ENCODE data around the gene TRIO.
"Not testable (repeated sequence)": the region's sequence is repeated elsewhere in the genome, so short reads cannot be mapped to it uniquely, and the experiment has no call there.

Gene TRIO

DNA sequence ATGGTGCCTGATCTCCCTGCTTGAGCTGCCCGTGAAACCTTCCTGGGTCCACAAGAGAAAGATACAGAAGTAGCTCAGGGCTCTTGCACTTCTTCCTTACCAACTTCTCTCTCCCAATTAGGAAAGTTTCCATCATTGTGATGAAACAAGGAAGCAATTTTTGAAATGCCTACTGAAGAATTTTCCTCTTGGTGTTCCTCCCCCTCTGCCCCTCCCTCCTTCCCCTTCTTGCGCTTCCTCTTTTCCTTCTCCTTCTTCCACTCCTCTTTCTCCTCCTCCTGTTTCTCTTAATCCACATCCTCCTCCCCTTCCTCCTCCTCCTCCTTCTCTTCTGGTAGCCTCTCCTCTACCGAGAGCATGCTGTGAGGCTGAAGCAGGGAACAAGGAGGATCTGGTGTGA lies 402.2 kb downstream of the TRIO start:
- H3K4me1 ChIP-seq (ENCODE audit: control insufficient read depth in 1 of 2, insufficient read depth in 2 of 2, low read length in 2 of 2): peaks cover 6% of the 10 kb centered on the region in 2 donors
- peaks cover 0 to 6% of the 10 kb centered on the region in 2 donors for H3K9me3 ChIP-seq (ENCODE audit: control insufficient read depth in 1 of 2, low read length in 2 of 2)
- H3K27me3 ChIP-seq (ENCODE audit: control insufficient read depth in 1 of 2, insufficient read depth in 2 of 2, low read length in 2 of 2): no peaks in the 10 kb centered on the region
- H3K27ac ChIP-seq (ENCODE audit: low read depth, low read length): no peak overlapping the region
- no peak overlapping the region for H3K4me3 ChIP-seq (ENCODE audit: low read depth in 1 of 2, low read length in 2 of 2)
- no peak overlapping the region for H3K9ac ChIP-seq (ENCODE audit: low read depth in 1 of 2, low read length in 2 of 2)
- no peaks in the 10 kb centered on the region for H3K36me3 ChIP-seq (ENCODE audit: control insufficient read depth in 1 of 2, insufficient read depth in 2 of 2, low read length in 2 of 2)

DNA sequence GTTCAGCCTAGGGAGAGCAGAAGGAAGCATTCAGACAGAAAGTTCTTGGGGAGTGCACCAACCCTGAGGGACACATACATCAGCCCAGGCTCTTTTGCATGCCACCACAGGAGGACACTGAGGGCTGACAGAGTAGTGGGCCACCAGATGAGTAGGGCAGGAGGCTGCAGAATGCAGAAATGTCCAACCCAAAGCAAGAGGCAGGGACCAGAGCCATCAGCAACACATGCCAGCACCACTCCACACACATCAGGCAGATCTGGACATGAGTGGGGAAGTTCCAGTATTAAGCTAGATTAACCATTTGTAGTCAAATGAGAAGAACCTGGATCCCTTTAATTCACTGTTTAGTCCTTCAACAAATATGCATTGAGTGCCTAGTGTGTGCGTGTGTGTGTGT lies 402.7 kb downstream of the TRIO start:
- H3K36me3 ChIP-seq (ENCODE audit: control insufficient read depth in 1 of 2, insufficient read depth in 2 of 2, low read length in 2 of 2): no peaks in the 10 kb centered on the region
- no peak overlapping the region for H3K4me3 ChIP-seq (ENCODE audit: low read depth in 1 of 2, low read length in 2 of 2)
- H3K27me3 ChIP-seq (ENCODE audit: control insufficient read depth in 1 of 2, insufficient read depth in 2 of 2, low read length in 2 of 2): no peaks in the 10 kb centered on the region
- no peak overlapping the region for H3K27ac ChIP-seq (ENCODE audit: low read depth, low read length)
- H3K4me1 ChIP-seq (ENCODE audit: control insufficient read depth in 1 of 2, insufficient read depth in 2 of 2, low read length in 2 of 2): peaks cover 11% of the 10 kb centered on the region in 2 donors
- no peak overlapping the region for H3K9ac ChIP-seq (ENCODE audit: low read depth in 1 of 2, low read length in 2 of 2)
- peaks cover 0 to 5% of the 10 kb centered on the region in 2 donors for H3K9me3 ChIP-seq (ENCODE audit: control insufficient read depth in 1 of 2, low read length in 2 of 2)

GRCh38 chr5:14547666-14548065 lies 404.5 kb downstream of the TRIO start:
- H3K36me3 ChIP-seq (ENCODE audit: control insufficient read depth in 1 of 2, insufficient read depth in 2 of 2, low read length in 2 of 2): no peaks in the 10 kb centered on the region
- no peak overlapping the region for H3K9ac ChIP-seq (ENCODE audit: low read depth in 1 of 2, low read length in 2 of 2)
- H3K9me3 ChIP-seq (ENCODE audit: control insufficient read depth in 1 of 2, low read length in 2 of 2): no peaks in the 10 kb centered on the region
- H3K27ac ChIP-seq (ENCODE audit: low read depth, low read length): no peak overlapping the region
- H3K4me3 ChIP-seq (ENCODE audit: low read depth in 1 of 2, low read length in 2 of 2): no peak overlapping the region
- H3K27me3 ChIP-seq (ENCODE audit: control insufficient read depth in 1 of 2, insufficient read depth in 2 of 2, low read length in 2 of 2): no peaks in the 10 kb centered on the region
- H3K4me1 ChIP-seq (ENCODE audit: control insufficient read depth in 1 of 2, insufficient read depth in 2 of 2, low read length in 2 of 2): peaks cover 17% of the 10 kb centered on the region in 2 donors

GRCh38 chr5:14551211-14551610 lies 408.1 kb downstream of the TRIO start:
- Histone ChIP-seq H3K27ac (ENCODE audit: low read depth, low read length) (no peak overlapping the region), H3K36me3 (ENCODE audit: control insufficient read depth in 1 of 2, insufficient read depth in 2 of 2, low read length in 2 of 2) (no peaks in the 10 kb centered on the region), H3K27me3 (ENCODE audit: control insufficient read depth in 1 of 2, insufficient read depth in 2 of 2, low read length in 2 of 2) (no peaks in the 10 kb centered on the region), H3K4me1 (ENCODE audit: control insufficient read depth in 1 of 2, insufficient read depth in 2 of 2, low read length in 2 of 2) (peaks cover 16 to 17% of the 10 kb centered on the region in 2 donors), H3K9ac (ENCODE audit: low read depth in 1 of 2, low read length in 2 of 2) (no peak overlapping the region), H3K4me3 (ENCODE audit: low read depth in 1 of 2, low read length in 2 of 2) (no peak overlapping the region), H3K9me3 (ENCODE audit: control insufficient read depth in 1 of 2, low read length in 2 of 2) (no peaks in the 10 kb centered on the region)

GRCh38 chr5:14552017-14552416 lies 408.9 kb downstream of the TRIO start:
- H3K4me1 ChIP-seq (ENCODE audit: control insufficient read depth in 1 of 2, insufficient read depth in 2 of 2, low read length in 2 of 2): peaks cover 16 to 21% of the 10 kb centered on the region in 2 donors
- H3K4me3 ChIP-seq (ENCODE audit: low read depth in 1 of 2, low read length in 2 of 2): no peak overlapping the region
- H3K9me3 ChIP-seq (ENCODE audit: control insufficient read depth in 1 of 2, low read length in 2 of 2): no peaks in the 10 kb centered on the region
- no peak overlapping the region for H3K27ac ChIP-seq (ENCODE audit: low read depth, low read length)
- H3K36me3 ChIP-seq (ENCODE audit: control insufficient read depth in 1 of 2, insufficient read depth in 2 of 2, low read length in 2 of 2): no peaks in the 10 kb centered on the region
- no peak overlapping the region for H3K9ac ChIP-seq (ENCODE audit: low read depth in 1 of 2, low read length in 2 of 2)
- no peaks in the 10 kb centered on the region for H3K27me3 ChIP-seq (ENCODE audit: control insufficient read depth in 1 of 2, insufficient read depth in 2 of 2, low read length in 2 of 2)

- peaks cover 28 to 34% of the 10 kb centered on the region in 2 donors for H3K4me1 ChIP-seq (ENCODE audit: control insufficient read depth in 1 of 2, insufficient read depth in 2 of 2, low read length in 2 of 2)
- not testable (repeated sequence) for H3K36me3 ChIP-seq (ENCODE audit: control insufficient read depth in 1 of 2, insufficient read depth in 2 of 2, low read length in 2 of 2); H3K4me3 ChIP-seq (ENCODE audit: low read depth in 1 of 2, low read length in 2 of 2); H3K9ac ChIP-seq (ENCODE audit: low read depth in 1 of 2, low read length in 2 of 2); H3K9me3 ChIP-seq (ENCODE audit: control insufficient read depth in 1 of 2, low read length in 2 of 2); H3K27ac ChIP-seq (ENCODE audit: low read depth, low read length); H3K27me3 ChIP-seq (ENCODE audit: control insufficient read depth in 1 of 2, insufficient read depth in 2 of 2, low read length in 2 of 2)
Observed at GRCh38 chr5:14554288-14554687, 411.1 kb downstream of the TRIO start.

DNA sequence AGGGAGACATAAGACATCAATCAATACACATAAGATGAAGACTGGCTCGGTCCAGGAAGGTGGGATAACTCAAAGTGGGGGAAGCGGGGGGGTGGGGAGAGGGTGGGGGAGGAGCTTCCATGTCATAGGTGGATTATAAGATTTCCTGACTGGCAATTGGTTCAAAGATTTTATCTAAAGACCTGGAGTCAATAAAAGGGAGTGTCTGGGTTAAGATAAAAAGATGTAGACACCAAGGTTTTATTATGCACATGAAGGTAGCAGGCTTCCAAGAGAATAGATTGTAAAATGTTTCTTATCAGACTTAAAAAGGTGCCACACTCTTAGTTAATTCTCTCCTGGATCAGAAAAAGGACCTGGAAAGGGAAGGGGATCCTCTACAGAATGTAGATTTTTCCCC lies 412.9 kb downstream of the TRIO start:
- no peak overlapping the region for H3K9ac ChIP-seq (ENCODE audit: low read depth in 1 of 2, low read length in 2 of 2)
- no peaks in the 10 kb centered on the region for H3K36me3 ChIP-seq (ENCODE audit: control insufficient read depth in 1 of 2, insufficient read depth in 2 of 2, low read length in 2 of 2)
- peaks cover 31 to 32% of the 10 kb centered on the region in 2 donors for H3K4me1 ChIP-seq (ENCODE audit: control insufficient read depth in 1 of 2, insufficient read depth in 2 of 2, low read length in 2 of 2)
- H3K27ac ChIP-seq (ENCODE audit: low read depth, low read length): no peak overlapping the region
- H3K4me3 ChIP-seq (ENCODE audit: low read depth in 1 of 2, low read length in 2 of 2): no peak overlapping the region
- no peaks in the 10 kb centered on the region for H3K27me3 ChIP-seq (ENCODE audit: control insufficient read depth in 1 of 2, insufficient read depth in 2 of 2, low read length in 2 of 2)
- H3K9me3 ChIP-seq (ENCODE audit: control insufficient read depth in 1 of 2, low read length in 2 of 2): no peaks in the 10 kb centered on the region

GRCh38 chr5:14557203-14557770 lies 414.1 kb downstream of the TRIO start:
- Histone ChIP-seq H3K27me3 (ENCODE audit: control insufficient read depth in 1 of 2, insufficient read depth in 2 of 2, low read length in 2 of 2) (no peaks in the 10 kb centered on the region), H3K4me3 (ENCODE audit: low read depth in 1 of 2, low read length in 2 of 2) (peak overlapping the region in 1 of 2 donors; percentile 14), H3K9me3 (ENCODE audit: control insufficient read depth in 1 of 2, low read length in 2 of 2) (no peaks in the 10 kb centered on the region), H3K4me1 (ENCODE audit: control insufficient read depth in 1 of 2, insufficient read depth in 2 of 2, low read length in 2 of 2) (peaks cover 27 to 31% of the 10 kb centered on the region in 2 donors), H3K36me3 (ENCODE audit: control insufficient read depth in 1 of 2, insufficient read depth in 2 of 2, low read length in 2 of 2) (no peaks in the 10 kb centered on the region), H3K27ac (ENCODE audit: low read depth, low read length) (no peak overlapping the region), H3K9ac (ENCODE audit: low read depth in 1 of 2, low read length in 2 of 2) (no peak overlapping the region)

DNA sequence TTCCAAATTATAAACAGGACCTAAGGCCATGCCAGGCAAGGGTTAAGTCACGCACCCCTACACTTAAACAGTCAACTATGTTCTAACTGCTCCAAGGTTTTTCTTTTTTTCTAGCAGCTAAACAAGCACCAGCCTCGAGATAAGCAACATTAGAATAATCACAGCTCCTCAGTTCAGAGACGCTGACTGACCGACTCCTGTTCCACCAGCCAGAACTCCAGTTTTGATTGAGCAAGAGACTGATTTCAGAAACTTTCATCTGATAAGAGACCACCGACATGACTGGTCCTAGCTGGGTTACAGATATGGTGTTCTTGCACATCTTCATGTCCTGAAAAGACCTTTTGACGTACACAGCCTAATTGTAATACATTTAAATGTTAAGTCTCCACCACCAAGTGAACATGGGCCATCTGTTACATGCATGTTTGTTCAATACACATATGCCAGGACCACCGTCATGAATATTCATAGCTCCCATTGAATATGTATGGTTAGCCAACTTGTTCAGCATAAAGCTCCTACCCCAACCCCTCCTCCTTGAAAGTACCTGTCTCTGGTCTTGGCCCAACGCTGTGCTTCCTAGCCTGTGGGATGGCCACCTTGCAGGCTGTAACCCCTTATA lies 414.8 kb downstream of the TRIO start:
- peak overlapping the region in 1 of 2 donors; percentile 48 for H3K4me3 ChIP-seq (ENCODE audit: low read depth in 1 of 2, low read length in 2 of 2)
- H3K36me3 ChIP-seq (ENCODE audit: control insufficient read depth in 1 of 2, insufficient read depth in 2 of 2, low read length in 2 of 2): no peaks in the 10 kb centered on the region
- no peaks in the 10 kb centered on the region for H3K9me3 ChIP-seq (ENCODE audit: control insufficient read depth in 1 of 2, low read length in 2 of 2)
- H3K27ac ChIP-seq (ENCODE audit: low read depth, low read length): no peak overlapping the region
- no peaks in the 10 kb centered on the region for H3K27me3 ChIP-seq (ENCODE audit: control insufficient read depth in 1 of 2, insufficient read depth in 2 of 2, low read length in 2 of 2)
- peaks cover 27 to 31% of the 10 kb centered on the region in 2 donors for H3K4me1 ChIP-seq (ENCODE audit: control insufficient read depth in 1 of 2, insufficient read depth in 2 of 2, low read length in 2 of 2)
- H3K9ac ChIP-seq (ENCODE audit: low read depth in 1 of 2, low read length in 2 of 2): no peak overlapping the region

Measured in duodenal mucosa (tissue), 2 donors.